GM12892 (cell line): Measurements from ENCODE around the gene FUZ.

Experiments used
- POLR2AphosphoS5 ChIP-seq: IDR thresholded peaks from 2 replicates; pipeline ENCODE4 v1.6.1; 2011; ENCODE audit warnings: low read depth, low read length, control low read depth
- TAF1 ChIP-seq: IDR thresholded peaks from 2 replicates; pipeline ENCODE4 v1.6.1; 2011; ENCODE audit warnings: low read depth, mild to moderate bottlenecking, control low read depth, low read length, borderline replicate concordance

DNA sequence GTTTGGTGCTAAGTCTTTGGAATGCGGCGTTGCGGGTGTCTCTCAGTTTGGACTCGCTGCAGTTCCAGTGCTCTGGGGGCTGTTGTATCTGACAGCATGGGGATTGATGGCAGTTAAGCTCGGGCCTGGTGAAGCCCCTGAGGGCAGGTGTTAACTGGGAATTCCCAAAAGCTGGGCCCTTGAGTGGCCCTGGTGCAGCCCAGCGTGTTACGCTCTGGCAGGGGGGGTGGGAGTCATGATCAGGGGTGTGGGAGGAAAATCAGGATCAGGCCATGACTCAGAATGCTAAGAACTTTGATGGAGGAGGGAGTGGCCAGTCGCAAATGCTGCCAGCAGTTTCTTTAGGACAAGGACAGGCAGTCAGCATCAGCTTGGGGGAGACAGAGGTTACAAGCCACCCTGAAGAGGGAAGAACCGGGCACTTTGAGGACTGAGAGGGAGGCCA lies 26.7 kb downstream of the FUZ start:
- TF ChIP-seq POLR2AphosphoS5 (no peak), TAF1 (no peak)
